GM18870 (cell line): ENCODE data around the gene C20orf202.
"Not testable (repeated sequence)": the region's sequence is repeated elsewhere in the genome, so short reads cannot be mapped to it uniquely, and the experiment has no call there.

Experiments
- ATAC-seq: cut with Tn5 transposase; IDR thresholded peaks from one replicate; pipeline ENCODE4 v1.9.1; 2021; ENCODE audit warnings: moderate library complexity; ENCODE audit not compliant: unreplicated experiment

Gene C20orf202

DNA sequence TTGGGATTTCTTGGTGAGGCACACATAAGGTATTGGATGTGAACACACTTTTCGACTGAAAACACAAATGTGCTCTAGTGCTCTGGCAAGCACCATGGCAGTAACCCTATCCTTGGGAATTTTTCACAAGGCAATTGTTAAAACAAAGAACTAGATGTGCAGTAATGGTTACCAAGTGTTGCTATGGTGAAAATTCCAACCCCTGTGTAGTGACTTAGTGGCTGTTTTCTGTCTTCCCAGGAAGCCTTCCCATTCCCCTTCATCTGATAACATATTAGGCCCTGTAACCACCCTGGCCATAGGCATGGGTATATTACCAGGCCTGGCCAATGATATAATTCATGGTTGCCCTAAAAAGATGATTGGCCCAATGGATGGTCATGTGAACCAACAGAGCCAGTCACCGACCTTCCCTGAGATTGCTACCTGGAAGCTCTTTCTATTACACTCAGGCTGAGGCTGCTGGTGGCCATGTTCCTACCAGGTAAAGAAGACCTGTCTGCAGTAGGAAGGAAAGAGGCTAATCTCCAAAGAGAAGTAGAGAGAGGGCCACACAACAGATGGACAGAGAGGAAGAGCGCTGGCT, 4.1 kb downstream of the C20orf202 start:
- no peak for ATAC-seq

DNA sequence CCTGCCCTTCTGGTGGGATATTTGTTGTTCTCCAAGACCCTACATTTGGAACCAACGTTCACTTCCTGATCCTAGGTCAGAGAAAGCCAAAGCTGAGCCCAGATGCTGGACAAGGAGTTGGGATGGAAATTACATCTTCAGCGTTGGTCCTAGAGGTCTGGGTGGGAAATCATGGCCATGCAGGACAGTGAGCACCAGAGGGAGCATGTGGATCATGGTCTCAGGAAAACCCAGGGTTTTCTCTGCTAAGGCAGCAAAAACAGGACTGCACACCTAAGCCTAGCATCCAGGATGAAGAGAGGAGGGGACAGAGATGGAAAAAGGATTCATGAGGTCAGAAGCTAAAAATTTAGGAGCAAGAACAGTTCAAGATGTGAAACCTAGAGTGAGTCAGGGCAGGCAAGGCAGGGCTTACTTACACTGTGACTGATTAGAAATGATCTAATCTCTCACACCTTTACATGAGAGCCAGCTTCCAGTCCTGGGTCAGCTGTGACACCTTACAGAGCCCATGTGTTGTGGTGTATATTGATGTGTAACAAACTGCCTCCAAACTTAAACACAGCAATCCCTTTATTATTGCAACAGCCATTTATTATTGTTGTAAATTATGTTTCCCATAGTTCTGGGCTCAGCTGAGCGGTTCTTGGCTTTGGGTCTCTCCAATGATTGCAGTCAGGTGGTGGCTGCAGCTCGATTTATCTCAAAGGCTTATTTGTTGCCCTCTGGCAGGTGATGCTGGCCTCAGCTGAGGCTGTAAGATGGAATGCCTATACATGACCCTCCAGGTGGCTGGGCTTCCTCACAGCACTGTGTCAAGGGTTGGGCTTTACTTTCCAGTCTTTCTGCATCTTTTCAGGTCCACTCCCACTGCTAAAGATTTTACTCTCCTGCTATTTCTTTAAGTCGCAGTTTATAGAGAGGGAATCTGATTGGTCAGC, 6.5 kb downstream of the C20orf202 start:
- ATAC-seq = no peak

DNA sequence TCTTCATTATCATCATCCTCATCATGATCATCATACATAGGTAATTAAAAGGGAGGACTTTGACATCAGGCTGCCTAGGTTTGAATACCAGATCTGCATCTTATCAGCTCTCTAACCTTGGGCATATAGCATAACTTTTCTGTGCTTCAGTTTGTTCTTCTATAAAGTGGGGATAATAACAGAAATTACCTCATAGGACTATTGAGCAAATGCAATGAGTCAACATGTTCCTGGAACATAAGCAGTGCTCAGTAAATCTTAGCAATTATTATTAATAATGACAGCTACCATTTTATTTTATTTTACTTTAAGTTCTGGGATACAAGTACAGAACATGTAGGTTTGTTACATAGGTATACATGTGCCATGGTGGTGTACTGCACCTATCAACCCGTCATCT, 7.2 kb downstream of the C20orf202 start:
- ATAC-seq = no peak

DNA sequence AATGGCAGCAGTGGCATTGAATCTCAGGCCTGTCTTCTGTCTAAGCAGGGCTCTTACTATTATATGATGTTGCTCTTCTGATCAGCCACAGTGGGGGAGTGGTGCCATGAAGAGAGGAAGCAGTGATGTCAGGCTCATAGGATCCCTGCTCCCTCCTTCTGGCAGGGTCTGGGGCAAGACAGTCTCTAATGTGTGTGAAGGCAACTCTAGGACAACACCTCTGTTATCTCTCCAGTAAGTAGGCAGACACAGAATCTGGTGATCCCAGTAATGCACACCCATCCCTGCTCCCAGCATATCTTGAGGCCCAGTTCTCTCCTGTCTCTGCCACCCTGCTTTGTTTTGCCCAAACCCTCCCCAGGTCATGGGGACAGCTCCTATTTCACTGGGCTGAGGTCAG, 8.8 kb downstream of the C20orf202 start:
- ATAC-seq = no peak

DNA sequence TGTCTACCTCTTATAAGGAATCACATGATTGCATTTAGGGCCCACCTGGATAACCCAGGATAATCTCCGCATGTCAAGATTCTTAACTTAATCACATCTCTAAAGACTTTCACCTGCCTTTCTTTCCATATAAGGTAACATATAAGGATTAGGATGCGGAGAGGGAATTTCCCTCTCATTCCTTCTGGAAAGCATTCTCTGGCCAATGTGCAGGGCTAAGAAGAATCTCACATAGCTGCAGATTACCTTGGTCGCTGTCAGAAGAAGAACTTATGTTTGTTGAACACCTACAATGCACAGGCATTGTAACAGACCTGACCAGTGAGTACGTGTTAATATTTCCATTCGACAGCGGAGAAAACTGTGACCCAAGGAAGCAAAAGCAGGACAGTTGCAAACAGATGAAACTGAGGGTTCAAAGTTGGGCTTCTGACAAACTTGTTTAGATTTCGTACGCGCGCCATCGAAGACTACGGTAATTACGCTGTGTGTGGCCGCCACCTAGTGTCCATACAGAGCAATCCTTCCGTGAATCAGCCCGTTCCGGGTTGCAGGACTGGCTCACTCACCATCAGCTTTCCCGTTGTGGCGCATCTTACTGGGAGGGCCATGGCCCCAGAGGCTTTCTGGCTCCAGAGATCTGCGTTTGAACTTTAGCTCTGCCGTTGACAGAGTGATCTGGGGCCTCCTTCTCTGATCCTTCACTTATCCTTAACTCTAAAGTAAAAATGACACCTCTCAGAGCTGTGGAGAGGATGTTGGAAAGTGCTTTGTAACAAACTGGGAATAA, 9.5 kb downstream of the C20orf202 start:
- ATAC-seq = no peak

DNA sequence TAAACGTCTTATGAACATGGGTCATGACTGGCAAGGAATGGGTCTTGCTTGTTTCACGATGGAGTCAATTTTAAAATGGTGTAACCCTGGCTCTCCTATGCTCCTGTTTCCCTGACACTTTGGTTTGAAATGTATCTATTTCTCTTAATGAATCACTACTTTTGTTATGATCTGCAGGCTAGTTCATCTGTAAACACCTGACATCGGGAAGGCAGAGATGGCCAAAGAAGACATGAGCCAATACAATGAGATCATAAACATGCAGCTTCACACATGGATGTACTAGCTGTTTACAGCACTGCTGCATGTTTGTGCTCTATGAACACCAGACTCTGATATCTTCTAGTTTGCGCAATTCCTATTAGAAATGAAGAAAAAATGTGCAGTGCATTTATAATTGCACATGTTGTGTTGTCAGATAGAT, 11.6 kb downstream of the C20orf202 start:
- ATAC-seq = no peak

DNA sequence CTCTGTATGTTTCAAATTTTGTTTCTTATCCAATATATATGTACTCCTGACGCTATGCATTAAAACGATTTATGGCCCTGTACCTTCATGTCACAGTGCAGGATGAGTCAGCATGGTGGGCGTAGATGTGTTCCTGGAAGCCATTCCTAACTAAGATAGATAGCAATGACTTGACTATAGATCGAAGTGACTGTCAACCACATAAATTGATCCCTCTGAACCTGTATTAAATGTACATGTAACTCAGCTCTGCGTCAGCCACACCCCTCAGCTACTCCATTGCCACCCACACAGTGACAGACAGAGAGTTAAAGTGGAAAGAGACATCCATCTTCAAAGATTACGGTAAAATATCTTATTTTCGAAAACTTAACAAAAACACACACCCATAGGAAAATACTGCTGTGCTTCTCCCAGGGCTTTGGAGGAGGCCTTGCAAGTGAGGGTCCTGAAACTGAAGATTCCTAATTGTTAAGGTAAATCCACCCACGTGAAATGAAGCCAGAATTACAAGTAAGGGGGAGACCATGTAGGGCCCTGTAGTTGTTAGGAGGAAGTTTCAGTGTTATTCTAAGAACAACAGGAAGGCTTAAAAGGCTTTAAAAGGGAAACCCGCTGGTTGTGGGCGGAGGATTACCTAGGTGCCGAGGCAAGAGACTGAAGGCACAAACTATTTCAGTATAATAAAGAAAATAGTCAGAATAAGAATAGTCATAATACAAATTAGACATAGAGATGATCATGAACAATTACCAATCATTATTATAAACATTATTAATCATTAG, 12.3 kb downstream of the C20orf202 start:
- no peak for ATAC-seq

DNA sequence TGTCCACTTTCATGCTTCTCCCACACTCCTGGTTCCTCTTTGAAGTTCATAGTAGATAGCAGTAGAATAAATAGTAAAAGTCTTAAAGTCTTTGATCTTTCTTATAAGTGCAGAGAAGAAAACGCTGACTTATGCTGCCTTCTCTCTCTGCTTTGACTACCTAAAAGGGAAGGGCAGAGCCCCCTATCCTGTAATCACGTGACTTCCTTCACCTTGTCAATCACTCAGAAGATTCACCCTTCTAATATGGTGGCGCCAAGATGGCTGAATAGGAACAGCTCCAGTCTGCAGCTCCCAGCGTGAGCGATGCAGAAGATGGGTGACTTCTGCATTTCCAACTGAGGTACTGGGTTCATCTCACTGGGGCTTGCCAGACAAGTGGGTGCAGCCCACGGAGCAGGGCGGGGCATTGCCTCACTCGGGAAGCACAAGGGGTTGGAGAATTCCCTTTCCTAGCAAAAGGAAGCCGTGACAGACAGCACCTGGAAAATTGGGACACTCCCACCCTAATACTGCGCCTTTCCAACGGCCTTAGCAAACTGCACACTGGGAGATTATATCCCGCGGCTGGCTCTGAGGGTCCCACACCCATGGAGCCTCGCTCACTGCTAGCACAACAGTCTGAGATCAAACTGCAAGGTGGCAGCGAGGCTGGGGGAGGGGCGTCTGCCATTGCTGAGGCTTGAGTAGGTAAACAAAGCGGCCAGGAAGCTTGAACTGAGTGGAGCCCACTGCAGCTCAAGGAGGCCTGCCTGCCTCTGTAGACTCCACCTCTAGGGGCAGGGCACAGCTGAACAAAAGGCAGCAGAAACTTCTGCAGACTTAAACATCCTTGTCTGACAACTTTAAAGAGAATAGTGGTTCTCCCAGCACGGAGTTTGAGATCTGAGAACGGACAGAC, 13.5 kb downstream of the C20orf202 start:
- not testable (repeated sequence) for ATAC-seq

DNA sequence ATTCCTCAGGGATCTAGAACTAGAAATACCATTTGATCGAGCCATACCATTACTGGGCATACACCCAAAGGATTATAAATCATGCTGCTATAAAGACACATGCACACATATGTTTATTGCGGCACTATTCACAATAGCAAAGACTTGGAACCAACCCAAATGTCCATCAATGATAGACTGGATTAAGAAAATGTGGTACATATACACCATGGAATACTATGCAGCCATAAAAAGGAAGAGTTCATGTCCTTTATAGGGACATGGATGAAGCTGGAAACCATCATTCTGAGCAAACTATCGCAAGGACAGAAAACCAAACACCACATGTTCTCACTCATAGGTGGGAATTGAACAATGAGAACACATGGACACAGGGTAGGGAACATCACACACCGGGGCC, 19.5 kb downstream of the C20orf202 start:
- not testable (repeated sequence) for ATAC-seq

DNA sequence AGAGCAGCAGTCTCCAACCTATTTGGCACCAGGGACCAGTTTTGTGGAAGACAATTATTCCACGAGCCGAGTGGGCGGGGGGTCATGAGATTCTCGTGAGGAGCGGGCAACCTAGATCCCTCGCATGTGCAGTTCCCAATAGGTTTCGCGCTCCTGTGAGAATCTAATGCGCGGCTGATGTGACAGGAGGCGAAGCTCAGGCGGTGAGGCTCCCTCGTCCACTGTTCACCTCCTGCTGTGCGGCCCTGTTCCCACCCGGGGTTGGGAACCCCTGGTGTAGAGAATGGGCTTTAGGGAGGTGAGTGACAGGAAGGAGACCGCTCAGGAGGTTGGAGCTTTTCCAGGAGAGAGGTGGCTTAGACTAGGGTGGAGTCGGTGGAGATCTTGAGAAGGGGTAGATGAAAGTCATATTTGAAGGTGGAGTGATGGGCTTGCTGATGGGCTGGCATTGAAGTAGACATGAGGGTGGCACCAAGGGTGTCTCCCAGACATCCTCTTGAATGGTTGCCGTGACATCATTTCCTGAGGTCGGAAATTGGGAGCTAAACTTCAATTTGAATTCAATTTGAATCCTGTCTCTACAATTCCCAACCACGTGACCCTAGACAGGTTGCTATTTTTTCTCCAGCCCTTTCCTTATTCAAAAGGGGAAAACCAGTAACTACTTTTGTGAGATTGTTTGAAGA, 21.1 kb downstream of the C20orf202 start:
- no peak for ATAC-seq

DNA sequence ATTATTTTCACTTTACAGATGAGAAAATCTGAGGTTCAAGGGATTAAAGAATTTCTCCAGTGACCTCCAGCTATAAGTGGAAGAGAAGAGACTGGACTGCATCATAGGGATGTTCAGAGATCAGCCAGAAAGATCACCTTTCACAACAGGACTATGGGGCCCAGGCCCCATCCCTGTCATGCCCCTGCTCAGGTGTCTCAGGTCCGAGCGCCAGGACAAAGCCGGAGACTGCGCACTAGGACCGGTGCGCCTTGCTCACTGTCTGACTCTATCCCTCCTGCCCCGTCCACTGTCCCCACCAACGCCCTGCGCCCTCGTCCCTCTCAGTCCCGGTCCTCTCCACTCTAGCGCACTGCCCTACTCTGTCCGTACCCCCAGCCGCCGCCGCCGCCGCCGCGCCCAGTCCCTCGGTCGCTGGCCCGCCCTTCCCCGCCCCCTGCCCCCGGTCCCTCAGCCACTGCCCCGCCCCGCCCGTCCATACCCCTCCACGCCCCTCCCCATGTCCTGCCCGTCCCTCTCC, 22.1 kb downstream of the C20orf202 start:
- no peak for ATAC-seq

DNA sequence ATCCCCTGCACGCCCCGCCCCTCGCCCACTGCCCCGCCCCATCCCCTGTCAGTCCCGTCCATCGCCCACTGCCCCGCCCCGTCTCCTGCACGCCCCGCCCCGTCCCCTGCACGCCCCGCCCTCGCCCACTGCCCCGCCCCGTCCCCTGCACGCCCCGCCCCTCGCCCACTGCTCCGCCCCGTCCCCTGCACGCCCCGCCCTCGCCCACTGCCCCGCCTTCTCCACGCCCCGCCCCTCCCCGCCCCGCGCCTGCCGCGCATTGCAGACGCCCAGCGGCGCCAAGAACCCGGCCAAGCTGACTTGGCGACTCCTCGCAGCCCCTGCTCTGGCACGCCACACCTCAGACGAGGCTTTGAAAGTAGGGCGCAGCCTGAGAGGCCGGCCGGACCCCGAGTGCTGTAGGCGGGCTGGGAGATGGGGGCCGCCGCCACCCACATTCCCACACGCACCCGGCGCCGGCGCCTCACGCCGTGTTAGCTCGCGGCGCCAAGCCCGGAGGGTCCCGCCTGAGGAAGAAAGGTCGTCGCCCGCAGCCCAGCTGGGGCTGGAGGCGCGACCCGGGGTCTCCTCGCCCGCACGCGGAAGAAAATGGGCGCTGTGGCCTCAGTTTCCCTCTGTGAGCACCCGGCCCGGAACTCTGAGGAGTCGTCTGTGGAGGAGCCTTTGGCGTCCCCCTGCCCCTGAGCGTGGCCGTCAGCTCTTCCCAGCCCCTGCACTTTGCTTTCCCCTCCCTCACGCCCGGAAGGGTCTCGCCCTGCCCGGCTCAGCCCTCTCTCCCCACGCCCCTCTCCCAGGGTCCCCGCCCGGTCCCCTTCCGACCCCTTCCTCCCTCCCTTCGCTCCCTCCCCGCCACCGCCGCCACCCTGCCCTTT, 22.8 kb downstream of the C20orf202 start, which contains the start of gene RAD21L1:
TSS of gene RAD21L1 (plus strand) at position 262 of the 872 bp plus-strand sequence. CDS start 2,410 bp downstream, outside the sequence.
- no peak for ATAC-seq

DNA sequence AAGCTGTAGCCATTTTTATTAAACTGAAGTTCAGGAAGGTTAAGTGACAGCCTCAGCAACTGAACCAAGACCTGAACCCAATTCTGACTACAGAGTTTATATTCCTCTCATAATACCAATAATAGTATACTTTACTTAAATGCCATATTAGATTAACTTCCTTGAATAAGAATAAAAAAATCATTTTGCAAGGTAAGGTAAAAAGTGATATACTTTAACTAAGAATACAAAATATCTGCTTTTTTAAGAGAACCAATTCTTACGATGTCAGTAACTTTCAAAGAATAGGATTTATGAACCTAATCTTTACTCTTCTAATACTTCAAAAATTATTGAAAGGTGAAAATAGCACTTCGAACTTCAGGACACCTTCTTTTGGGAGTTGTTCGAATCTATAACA, 26.3 kb downstream of the C20orf202 start:
- no peak for ATAC-seq

DNA sequence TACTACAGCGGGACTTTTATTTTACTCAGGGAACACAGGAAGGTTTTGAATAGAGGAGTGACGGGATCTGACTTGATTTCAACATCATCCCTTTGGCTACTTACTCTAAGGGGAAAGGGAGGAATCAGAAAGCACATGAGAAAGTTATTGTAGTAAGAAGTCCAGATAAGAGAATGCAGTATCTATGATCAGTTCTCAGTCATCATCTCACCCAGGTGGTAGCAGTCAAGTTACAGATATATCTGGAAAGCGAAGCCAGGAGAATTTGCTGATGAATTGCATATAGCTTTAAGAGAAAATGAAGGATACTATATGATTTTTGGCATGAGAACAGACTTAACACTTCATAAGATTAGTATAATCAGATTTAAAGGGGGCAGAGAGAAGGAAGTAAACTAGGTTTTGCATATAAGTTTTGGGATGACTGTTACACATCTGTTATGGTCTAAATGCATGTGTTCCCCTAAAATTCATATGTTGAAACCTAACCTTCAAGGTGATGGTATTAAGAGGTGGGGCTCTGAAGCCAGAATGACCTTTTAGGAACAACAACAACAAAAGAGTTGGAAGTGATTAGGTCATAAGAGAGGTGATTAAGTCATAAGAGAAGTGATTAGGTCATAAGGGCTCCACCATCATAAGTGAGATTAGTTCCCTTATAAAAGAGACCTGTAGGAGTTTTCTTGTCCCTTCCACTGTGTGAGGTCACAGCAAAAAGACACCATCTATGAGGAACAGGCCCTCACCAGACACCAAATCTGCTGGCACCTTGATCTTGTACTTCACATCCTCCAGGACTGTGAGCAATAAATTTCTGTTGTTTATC, 29.2 kb downstream of the C20orf202 start:
- no peak for ATAC-seq

DNA sequence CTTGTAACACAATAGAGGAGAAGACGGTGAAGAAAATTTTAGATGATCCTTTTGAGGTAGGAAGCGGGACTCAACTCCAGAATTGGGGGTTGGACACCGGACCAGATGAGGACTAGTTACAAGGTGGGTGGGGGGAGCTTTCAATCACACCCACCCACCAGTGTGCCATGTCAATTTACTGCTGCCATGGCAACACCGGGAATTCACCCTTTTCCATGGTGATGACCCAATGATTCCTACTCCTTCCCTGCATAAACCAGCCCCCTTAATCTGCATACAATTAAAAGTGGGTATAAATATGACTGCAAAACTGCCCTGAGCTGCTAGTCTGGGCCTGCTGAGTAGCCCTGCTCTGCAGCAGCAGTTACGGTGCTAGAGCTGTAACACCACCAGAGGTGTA, 37.3 kb downstream of the C20orf202 start:
- no peak for ATAC-seq

DNA sequence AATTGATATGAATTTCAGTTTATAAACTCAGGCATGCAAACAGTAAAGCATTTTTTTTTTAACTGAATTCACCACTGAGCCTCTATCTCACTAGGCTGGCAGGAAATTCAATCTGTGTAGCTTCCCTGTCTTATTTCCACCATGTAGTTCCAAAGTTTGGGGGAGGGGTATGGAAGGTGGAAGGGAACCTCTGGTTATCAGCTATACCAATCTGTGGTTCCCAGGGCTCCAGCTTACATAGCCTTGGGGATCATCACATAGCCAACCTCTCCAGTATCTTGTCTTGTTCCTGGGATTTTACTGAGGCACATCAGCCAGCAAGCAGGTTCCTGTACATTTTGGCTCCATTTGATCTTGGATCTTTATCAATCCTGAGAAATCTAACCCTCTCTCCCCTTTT, 38.2 kb downstream of the C20orf202 start:
- no peak for ATAC-seq

DNA sequence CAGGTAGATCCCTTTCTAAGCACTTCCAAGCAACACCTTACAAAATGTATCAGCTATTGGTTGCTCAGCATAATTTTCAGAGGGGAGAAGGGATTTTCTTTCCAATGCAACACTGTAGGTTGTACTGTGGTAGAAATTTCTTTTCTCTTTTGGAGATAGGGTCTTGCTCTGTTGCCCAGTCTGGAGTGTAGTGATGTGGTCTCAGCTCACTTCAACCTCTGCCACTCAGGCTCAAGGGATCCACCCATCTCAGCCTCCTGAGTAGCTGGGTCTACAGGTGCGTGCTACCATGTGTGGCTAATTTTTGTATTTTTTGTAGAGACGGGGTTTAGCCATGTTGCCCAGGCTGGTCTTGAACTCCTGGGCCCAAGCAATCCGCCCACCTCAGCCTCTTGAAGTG, 38.8 kb downstream of the C20orf202 start:
- no peak for ATAC-seq
